PFSK-1 (cell line): ENCODE measurements around the gene SLC38A10.

ENCODE experiments used
- POLR2AphosphoS5 ChIP-seq: IDR thresholded peaks from 2 replicates; pipeline ENCODE4 v1.6.1; 2012; ENCODE audit warnings: low read depth, mild to moderate bottlenecking, control low read depth, low read length, moderate library complexity
- SIN3A ChIP-seq: IDR thresholded peaks from 2 replicates; pipeline ENCODE4 v1.6.1; 2012; ENCODE audit warnings: mild to moderate bottlenecking, low read length, moderate library complexity, borderline replicate concordance; ENCODE audit not compliant: insufficient read depth
- TAF1 ChIP-seq: IDR thresholded peaks from 2 replicates; pipeline ENCODE4 v1.6.1; 2012; ENCODE audit warnings: low read length, control low read depth, borderline replicate concordance; ENCODE audit not compliant: insufficient read depth

GRCh38 chr17:81222906-81223761, 72.0 kb downstream of the SLC38A10 start, which contains the start of gene CEP131:
- TF ChIP-seq POLR2AphosphoS5 (peak; percentile 38; the same call in 1 of the 2 replicates), TAF1 (no peak), SIN3A (no peak)
